Measurements from ENCODE around the gene TIGD3. TPM values are rescaled to one million over a fixed set of nuclear protein-coding genes. Genes with fewer than 3 reads are reported as not detected.
A peak's percentile ranks its signal among the peaks of the same experiment; 100 is the strongest.

Gene TIGD3
- total and polyA plus RNA-seq, 10 of the 15 experiments (the other 5 are each of a cell fraction or from before 2014, with no cell fraction given): 0.13 to 1.4 (median 0.57) TPM

- TF ChIP-seq CUX1 (IDR thresholded peaks at IDR 0.05; ENCODE audit: insufficient replicate concordance, low read depth, low read length) (no peak), YY1 (IDR thresholded peaks at IDR 0.05; ENCODE audit: low read depth, low read length) (peak; percentile 17; the same call in 1 of the 2 replicates), RB1 (IDR thresholded peaks at IDR 0.05; ENCODE audit: borderline replicate concordance) (peak; percentile 28; the same call in 1 of the 2 replicates), PKNOX1 (IDR thresholded peaks at IDR 0.05) (peak; percentile 62)
These were observed 27.1 kb downstream of the TIGD3 start (continued) for GRCh38 chr11:65381716-65382032.
